ENCODE results near the gene MTM1. TPM values are rescaled to one million over a fixed set of nuclear protein-coding genes. Genes with fewer than 3 reads are reported as not detected.

The MTM1 gene
- total and polyA plus RNA-seq, 2 donors from 2014 or later = 6.6 to 20.5 TPM

DNA sequence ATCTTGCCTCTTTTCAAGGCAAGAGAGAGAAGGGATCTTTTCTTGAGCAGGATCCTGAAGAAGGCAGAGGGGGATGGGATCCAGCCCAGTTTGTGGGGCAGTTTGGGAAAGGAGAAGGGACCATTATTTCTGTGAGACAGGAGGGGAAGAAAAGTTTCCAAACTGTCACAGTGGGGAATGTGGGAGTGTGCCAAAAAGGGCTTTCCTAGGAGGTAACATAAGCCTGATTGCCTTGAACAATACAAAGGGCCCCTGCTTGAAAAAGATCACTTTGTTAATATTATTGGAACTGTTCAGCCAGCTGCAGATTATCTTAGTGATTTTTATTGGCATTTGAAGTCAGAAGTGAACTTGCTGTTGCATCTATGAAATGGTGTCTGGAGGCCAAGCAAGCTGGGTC is 55.2 kb downstream of the MTM1 start:
- Histone ChIP-seq H3K9ac (ENCODE audit: low read length in 3 of 3) (no peak overlapping the region), H3K36me3 (ENCODE audit: control insufficient read depth in 2 of 3, insufficient read depth in 3 of 3, low read length in 3 of 3) (peaks cover 0 to 12% (median 6%) of the 10 kb centered on the region in 3 donors), H3K9me3 (ENCODE audit: control insufficient read depth in 2 of 3, insufficient read depth in 1 of 3, low read length in 3 of 3) (no peaks in the 10 kb centered on the region), H3K27me3 (ENCODE audit: control insufficient read depth, insufficient read depth, low read length) (no peaks in the 10 kb centered on the region), H3K4me1 (ENCODE audit: control insufficient read depth in 2 of 3, insufficient read depth in 2 of 3, low read depth in 1 of 3, low read length in 3 of 3) (no peaks in the 10 kb centered on the region), H3K4me3 (ENCODE audit: low read length in 3 of 3) (no peak overlapping the region), H3K27ac (ENCODE audit: low read depth in 2 of 2, low read length in 2 of 2) (no peak overlapping the region)
- TF ChIP-seq, protein P1, sequence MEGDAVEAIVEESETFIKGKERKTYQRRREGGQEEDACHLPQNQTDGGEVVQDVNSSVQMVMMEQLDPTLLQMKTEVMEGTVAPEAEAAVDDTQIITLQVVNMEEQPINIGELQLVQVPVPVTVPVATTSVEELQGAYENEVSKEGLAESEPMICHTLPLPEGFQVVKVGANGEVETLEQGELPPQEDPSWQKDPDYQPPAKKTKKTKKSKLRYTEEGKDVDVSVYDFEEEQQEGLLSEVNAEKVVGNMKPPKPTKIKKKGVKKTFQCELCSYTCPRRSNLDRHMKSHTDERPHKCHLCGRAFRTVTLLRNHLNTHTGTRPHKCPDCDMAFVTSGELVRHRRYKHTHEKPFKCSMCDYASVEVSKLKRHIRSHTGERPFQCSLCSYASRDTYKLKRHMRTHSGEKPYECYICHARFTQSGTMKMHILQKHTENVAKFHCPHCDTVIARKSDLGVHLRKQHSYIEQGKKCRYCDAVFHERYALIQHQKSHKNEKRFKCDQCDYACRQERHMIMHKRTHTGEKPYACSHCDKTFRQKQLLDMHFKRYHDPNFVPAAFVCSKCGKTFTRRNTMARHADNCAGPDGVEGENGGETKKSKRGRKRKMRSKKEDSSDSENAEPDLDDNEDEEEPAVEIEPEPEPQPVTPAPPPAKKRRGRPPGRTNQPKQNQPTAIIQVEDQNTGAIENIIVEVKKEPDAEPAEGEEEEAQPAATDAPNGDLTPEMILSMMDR (IDR thresholded peaks at IDR 0.05; ENCODE audit: borderline replicate concordance, extremely low read depth, insufficient read depth) = no peak
- intact Hi-C loops (cut with DNase I) = no loop called here
- FAIRE-seq (no peak), DNase-seq (no peak)

DNA sequence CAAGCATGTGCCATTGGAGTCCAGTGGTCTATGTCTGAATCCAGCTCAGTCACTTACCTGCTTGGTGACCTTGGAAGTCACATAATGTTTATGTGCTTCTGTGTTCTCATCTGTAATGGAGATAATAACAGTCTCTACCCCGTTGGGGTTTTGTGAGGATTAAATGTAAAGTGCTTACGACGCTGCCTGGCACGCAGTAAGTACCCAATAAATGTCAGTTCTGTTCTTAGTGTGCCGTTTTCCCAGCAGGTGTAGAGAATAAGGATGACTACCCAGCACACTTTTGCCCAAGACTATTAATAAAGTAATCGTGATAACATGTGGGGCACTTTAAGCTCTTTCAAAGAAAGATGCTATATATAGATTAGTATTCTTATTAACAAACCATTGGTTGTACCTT is 56.7 kb downstream of the MTM1 start:
- no peak overlapping the region for H3K9ac ChIP-seq (ENCODE audit: low read length in 3 of 3)
- H3K4me1 ChIP-seq (ENCODE audit: control insufficient read depth in 2 of 3, insufficient read depth in 2 of 3, low read depth in 1 of 3, low read length in 3 of 3) = no peaks in the 10 kb centered on the region
- no peaks in the 10 kb centered on the region for H3K27me3 ChIP-seq (ENCODE audit: control insufficient read depth, insufficient read depth, low read length)
- H3K9me3 ChIP-seq (ENCODE audit: control insufficient read depth in 2 of 3, insufficient read depth in 1 of 3, low read length in 3 of 3) = no peaks in the 10 kb centered on the region
- no peak for DNase-seq
- TF ChIP-seq, protein P1 (IDR thresholded peaks at IDR 0.05; ENCODE audit: borderline replicate concordance, extremely low read depth, insufficient read depth) = no peak
- intact Hi-C loops (cut with DNase I) = no loop called here
- no peak for FAIRE-seq
- H3K4me3 ChIP-seq (ENCODE audit: low read length in 3 of 3) = no peak overlapping the region
- no peak overlapping the region for H3K27ac ChIP-seq (ENCODE audit: low read depth in 2 of 2, low read length in 2 of 2)
- peaks cover 0 to 7% (median 6%) of the 10 kb centered on the region in 3 donors for H3K36me3 ChIP-seq (ENCODE audit: control insufficient read depth in 2 of 3, insufficient read depth in 3 of 3, low read length in 3 of 3)

DNA sequence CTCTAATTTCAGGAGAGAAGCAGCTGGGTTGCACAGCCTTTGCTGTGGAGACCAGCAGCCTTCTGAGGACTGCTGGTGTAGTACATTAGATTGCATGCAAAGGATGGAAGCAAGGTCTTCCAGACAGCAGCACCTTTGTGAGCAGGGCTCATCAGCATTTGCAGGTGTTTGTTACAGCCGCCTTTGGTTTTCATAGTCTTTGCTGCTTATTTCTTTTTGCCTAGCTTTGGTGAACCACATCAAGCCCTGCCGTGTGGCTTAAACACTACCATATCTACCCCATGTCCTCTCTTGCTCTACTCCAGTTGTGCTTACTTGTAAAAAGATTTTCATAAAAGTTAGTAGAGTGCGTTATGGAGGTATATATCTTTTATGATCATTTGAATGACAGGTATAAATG is 57.5 kb downstream of the MTM1 start:
- TF ChIP-seq, protein P1 (IDR thresholded peaks at IDR 0.05; ENCODE audit: borderline replicate concordance, extremely low read depth, insufficient read depth) = no peak
- Histone ChIP-seq H3K27me3 (ENCODE audit: control insufficient read depth, insufficient read depth, low read length) (no peaks in the 10 kb centered on the region), H3K4me1 (ENCODE audit: control insufficient read depth in 2 of 3, insufficient read depth in 2 of 3, low read depth in 1 of 3, low read length in 3 of 3) (no peaks in the 10 kb centered on the region), H3K4me3 (ENCODE audit: low read length in 3 of 3) (no peak overlapping the region), H3K36me3 (ENCODE audit: control insufficient read depth in 2 of 3, insufficient read depth in 3 of 3, low read length in 3 of 3) (peaks cover 0 to 11% (median 8%) of the 10 kb centered on the region in 3 donors), H3K27ac (ENCODE audit: low read depth in 2 of 2, low read length in 2 of 2) (no peak overlapping the region), H3K9me3 (ENCODE audit: control insufficient read depth in 2 of 3, insufficient read depth in 1 of 3, low read length in 3 of 3) (no peaks in the 10 kb centered on the region), H3K9ac (ENCODE audit: low read length in 3 of 3) (no peak overlapping the region)
- FAIRE-seq = no peak
- intact Hi-C loops (cut with DNase I) = no loop called here
- no peak for DNase-seq

DNA sequence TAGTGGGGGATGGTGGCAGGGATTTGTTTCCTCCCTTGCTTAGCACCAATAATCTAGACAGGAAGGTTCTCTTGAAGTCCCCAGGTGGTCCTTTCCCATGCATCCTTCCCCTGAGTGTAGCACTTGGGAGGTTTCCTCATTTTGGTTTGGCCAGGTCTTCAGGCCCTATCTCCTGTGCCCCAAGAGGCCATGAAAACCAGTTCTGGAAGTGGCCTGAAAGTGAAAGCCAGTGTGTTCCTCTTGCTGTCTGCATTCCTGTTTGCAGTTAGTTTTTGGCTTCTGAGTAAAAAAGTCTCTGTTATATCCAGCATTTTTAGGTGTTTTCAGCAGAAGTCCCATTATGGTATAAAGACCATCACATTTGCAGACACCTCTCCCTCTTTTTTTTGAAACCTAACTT is 59.5 kb downstream of the MTM1 start:
- Histone ChIP-seq H3K36me3 (ENCODE audit: control insufficient read depth in 2 of 3, insufficient read depth in 3 of 3, low read length in 3 of 3) (peaks cover 0 to 8% (median 8%) of the 10 kb centered on the region in 3 donors), H3K4me3 (ENCODE audit: low read length in 3 of 3) (no peak overlapping the region), H3K9ac (ENCODE audit: low read length in 3 of 3) (no peak overlapping the region), H3K27me3 (ENCODE audit: control insufficient read depth, insufficient read depth, low read length) (no peaks in the 10 kb centered on the region), H3K4me1 (ENCODE audit: control insufficient read depth in 2 of 3, insufficient read depth in 2 of 3, low read depth in 1 of 3, low read length in 3 of 3) (no peaks in the 10 kb centered on the region), H3K27ac (ENCODE audit: low read depth in 2 of 2, low read length in 2 of 2) (no peak overlapping the region), H3K9me3 (ENCODE audit: control insufficient read depth in 2 of 3, insufficient read depth in 1 of 3, low read length in 3 of 3) (no peaks in the 10 kb centered on the region)
- FAIRE-seq (no peak), DNase-seq (no peak)
- TF ChIP-seq, protein P1 (IDR thresholded peaks at IDR 0.05; ENCODE audit: borderline replicate concordance, extremely low read depth, insufficient read depth) = no peak
- intact Hi-C loops (cut with DNase I) = no loop called here

All from kidney (tissue), 14 donors.